H1 (cell line): ENCODE results near the gene CHRM3. TPM values are rescaled to one million over a fixed set of nuclear protein-coding genes. Genes with fewer than 3 reads are reported as not detected.

ENCODE experiments used
- ASH2L ChIP-seq: fragments of 200-600, 300-600 bp; sonication (generic); IDR thresholded peaks from one replicate; pipeline ENCODE4 v1.7.1; 2017; ENCODE audit warnings: low read length
- ATF2 ChIP-seq: IDR thresholded peaks from 2 replicates; pipeline ENCODE4 v1.6.1; 2012; ENCODE audit warnings: low read length, inconsistent platforms
- SRF ChIP-seq: IDR thresholded peaks from 2 replicates; pipeline ENCODE4 v1.6.1; 2011; ENCODE audit warnings: mild to moderate bottlenecking, low read depth, low read length, moderate library complexity
- YY1 ChIP-seq: IDR thresholded peaks from 2 replicates; pipeline ENCODE4 v1.6.1; 2011; ENCODE audit warnings: low read depth, mild to moderate bottlenecking, low read length
- polyA plus RNA-seq, 7 experiments: library from polyadenylated mRNA; depleted of rRNA in 3 of 7; stranded (reverse) in 5 of 7; unstranded in 2 of 7; fragments of >200 nt in 5 of 7; fragments of 200-250 nt in 2 of 7; gene quantifications; 1 replicate in 5 of 7; 2 replicates in 1 of 7; 4 replicates in 1 of 7; pipeline versions ENCODE4 v1.2.1 to v1.2.3, GENCODE V29; 2011 to 2013; ENCODE audit warnings: missing spikeins in 2 of 7, mixed read lengths in 2 of 7
- total RNA-seq: library from RNA; stranded (reverse); fragmentation: NEBNext Ultra II Directional; extraction: Animal tissue kit (Norgen Biotek cat#: 25700); gene quantifications from 2 replicates; pipeline ENCODE4 v1.2.1, GENCODE V29; 2021

Gene CHRM3
- total and polyA plus RNA-seq, 2 of the 8 experiments (the other 6 are each of a cell fraction or from before 2014, with no cell fraction given): 3.3 to 5.0 TPM

- TF ChIP-seq ATF2 (no peak), SRF (no peak), YY1 (no peak), ASH2L (no peak)
- TF ChIP-seq, all 59 proteins: peak for 0
These were observed 31.7 kb downstream of the CHRM3 start (continued) for GRCh38 chr1:239417986-239418640.
